HEK293T (cell line): ENCODE results near the gene FOXD4L1.
"Not testable (repeated sequence)": the region's sequence is repeated elsewhere in the genome, so short reads cannot be mapped to it uniquely, and the experiment has no call there.

Experiments
- FOXA1 ChIP-seq: fragments of 450-650 bp; IDR thresholded peaks from 2 replicates; pipeline ENCODE4 v1.6.1; 2016; ENCODE audit warnings: mild to moderate bottlenecking
- FOXK2 ChIP-seq: fragments of 450-650 bp; IDR thresholded peaks from 2 replicates; pipeline ENCODE4 v1.6.1; 2016; ENCODE audit warnings: mild to moderate bottlenecking
- FOXM1 ChIP-seq: fragments of 450-650 bp; IDR thresholded peaks from 2 replicates; pipeline ENCODE4 v1.6.1; 2017; ENCODE audit warnings: mild to moderate bottlenecking, borderline replicate concordance
- LEF1 ChIP-seq: fragments of 450-650 bp; IDR thresholded peaks from 2 replicates; pipeline ENCODE4 v1.6.1; 2017; ENCODE audit warnings: mild to moderate bottlenecking, borderline replicate concordance
- NFRKB ChIP-seq: fragments of 450-650 bp; IDR thresholded peaks from 2 replicates; pipeline ENCODE4 v1.6.1; 2016; ENCODE audit warnings: mild to moderate bottlenecking, moderate library complexity
- SP1 ChIP-seq: fragments of 450-650 bp; IDR thresholded peaks from 2 replicates; pipeline ENCODE4 v1.6.1; 2017
- TARDBP ChIP-seq: fragments of 450-650 bp; IDR thresholded peaks from 2 replicates; pipeline ENCODE4 v1.6.1; 2016
- ZNF384 ChIP-seq: fragments of 450-650 bp; IDR thresholded peaks from 2 replicates; pipeline ENCODE4 v1.6.1; 2016

DNA sequence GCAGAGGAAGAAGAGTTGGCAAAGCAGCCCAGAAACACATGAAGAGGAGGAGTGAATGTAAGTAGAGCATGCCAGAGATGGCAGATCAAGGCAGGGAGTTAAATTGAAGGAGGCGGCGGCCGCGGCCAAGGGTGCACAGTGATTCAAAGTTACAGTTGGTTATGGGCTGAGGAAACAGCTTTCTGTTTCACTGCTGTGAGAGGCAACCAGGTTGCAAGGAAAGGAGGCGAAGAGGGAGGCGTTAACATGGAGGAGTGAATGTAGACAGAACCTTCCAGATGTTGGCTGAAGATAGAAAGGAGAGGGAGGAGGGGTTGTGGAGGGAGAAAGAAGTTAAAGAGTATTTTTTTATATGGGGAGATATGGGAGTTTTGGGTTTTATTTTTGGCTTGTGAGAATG, 22.4 kb downstream of the FOXD4L1 start:
- not testable (repeated sequence) for TF ChIP-seq FOXM1, FOXK2, FOXA1, ZNF384, TARDBP, LEF1, NFRKB, SP1
